G401 (cell line): ENCODE results near the gene GGNBP2. TPM values are rescaled to one million over a fixed set of nuclear protein-coding genes. Genes with fewer than 3 reads are reported as not detected.

Experiments used
- DNase-seq: peaks from one replicate; pipeline ENCODE4 v3.0.0-alpha.2; 2015; ENCODE audit warnings: low spot score
- in situ Hi-C: cut with HindIII; loops from 2 replicates; pipeline ENCODE4 v1.10.0; 2016; ENCODE audit warnings: low sequenced_read_pairs, mixed read lengths
- total RNA-seq: library from RNA; depleted of rRNA; stranded (reverse); fragments of >200 nt; shearing (Covaris generic); gene quantifications from 2 replicates; pipeline ENCODE4 v1.2.3, GENCODE V29; 2014; rRNA removed

The GGNBP2 gene
- total RNA-seq, 1 experiment from 2014 or later: 39.8 TPM

- DNase-seq: no peak
- in situ Hi-C loops: no loop called here
Observed at GRCh38 chr17:36616061-36617029, 71.6 kb downstream of the GGNBP2 start.

GRCh38 chr17:36617773-36618172, 73.1 kb downstream of the GGNBP2 start:
- in situ Hi-C loops: no loop called here
- DNase-seq: no peak

GRCh38 chr17:36623281-36623680, 78.6 kb downstream of the GGNBP2 start:
- in situ Hi-C loops: no loop called here
- no peak for DNase-seq

GRCh38 chr17:36625188-36625587, 80.5 kb downstream of the GGNBP2 start:
- in situ Hi-C loops: no loop called here
- no peak for DNase-seq

- no peak for DNase-seq
- in situ Hi-C loops: no loop called here
Observed at GRCh38 chr17:36627101-36627500, 82.4 kb downstream of the GGNBP2 start.

- in situ Hi-C loops: no loop called here
Observed at GRCh38 chr17:36628576-36628975, 83.9 kb downstream of the GGNBP2 start.

GRCh38 chr17:36629252-36629847, 84.6 kb downstream of the GGNBP2 start:
- in situ Hi-C loops: no loop called here
- DNase-seq: peak; percentile 81

More at GRCh38 chr17:36628576-36628975, 83.9 kb downstream of the GGNBP2 start:
- DNase-seq: no peak

GRCh38 chr17:36629970-36630502, 85.3 kb downstream of the GGNBP2 start:
- in situ Hi-C loops: no loop called here
- DNase-seq: no peak

GRCh38 chr17:36631022-36631421, 86.3 kb downstream of the GGNBP2 start:
- in situ Hi-C loops: no loop called here
- DNase-seq: no peak

- in situ Hi-C loops: no loop called here
- no peak for DNase-seq
Observed at GRCh38 chr17:36632916-36633771, 88.4 kb downstream of the GGNBP2 start.

Other genes starting within 250 kb of the GGNBP2 start
- 0.74 TPM in 1 of 2 replicates, not detected in the other for gene TBC1D3G, start 221.0 kb upstream of the GGNBP2 start, total RNA-seq
- not detected in 2 replicates for gene TBC1D3H, start 156.5 kb upstream of the GGNBP2 start, total RNA-seq
- 46.7 and 72.4 TPM in 2 replicates for gene ZNHIT3, start 58.2 kb upstream of the GGNBP2 start, total RNA-seq
- 38.7 and 51.8 TPM in 2 replicates for gene MYO19, start 10.1 kb upstream of the GGNBP2 start, total RNA-seq
- gene PIGW, start 9.9 kb upstream of the GGNBP2 start, total RNA-seq: 3.8 and 9.0 TPM in 2 replicates
- 35.1 and 38.0 TPM in 2 replicates for gene DHRS11, start 47.0 kb downstream of the GGNBP2 start, total RNA-seq
- 9.9 and 18.4 TPM in 2 replicates for gene MRM1, start 56.7 kb downstream of the GGNBP2 start, total RNA-seq